ENCODE measurements around the gene FASN. TPM values are rescaled to one million over a fixed set of nuclear protein-coding genes. Genes with fewer than 3 reads are reported as not detected.
A peak's percentile ranks its signal among the peaks of the same experiment; 100 is the strongest.

FASN gene
- total RNA-seq, 1 donor: 21.8 TPM

GRCh38 chr17:82098939-82099763 is 1.1 kb upstream of the FASN start:
- Histone ChIP-seq H3K4me1 (ENCODE audit: insufficient read depth, low read length) (peaks cover 26% of the 10 kb centered on the region), H3K4me3 (ENCODE audit: low read length) (peak overlapping the region; percentile 50), H3K27me3 (ENCODE audit: insufficient read depth, low read length) (no peaks in the 10 kb centered on the region), H3K9me3 (ENCODE audit: low read depth, low read length) (no peaks in the 10 kb centered on the region)

DNA sequence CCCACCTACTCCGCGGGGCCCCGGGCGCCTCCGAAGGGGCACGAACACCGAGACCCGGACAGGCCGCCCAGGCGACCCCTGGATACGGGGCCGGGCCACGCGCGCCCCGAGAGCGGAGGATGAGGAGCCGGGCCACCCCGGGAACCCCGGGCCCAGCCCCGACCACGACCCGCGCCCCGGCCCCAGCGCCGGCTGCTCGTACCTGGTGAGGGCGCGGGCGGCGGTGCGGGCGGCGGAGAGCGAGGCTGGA is 192 bp downstream of the FASN start:
- Histone ChIP-seq H3K4me3 (ENCODE audit: low read length) (peak overlapping the region; percentile 50), H3K4me1 (ENCODE audit: insufficient read depth, low read length) (peaks cover 26% of the 10 kb centered on the region), H3K27me3 (ENCODE audit: insufficient read depth, low read length) (no peaks in the 10 kb centered on the region), H3K9me3 (ENCODE audit: low read depth, low read length) (no peaks in the 10 kb centered on the region)

- Histone ChIP-seq H3K9me3 (ENCODE audit: low read depth, low read length) (no peaks in the 10 kb centered on the region), H3K27me3 (ENCODE audit: insufficient read depth, low read length) (no peaks in the 10 kb centered on the region), H3K4me3 (ENCODE audit: low read length) (peak overlapping the region; percentile 50), H3K4me1 (ENCODE audit: insufficient read depth, low read length) (peaks cover 26% of the 10 kb centered on the region)
Observed at GRCh38 chr17:82097184-82097918, 685 bp downstream of the FASN start.

DNA sequence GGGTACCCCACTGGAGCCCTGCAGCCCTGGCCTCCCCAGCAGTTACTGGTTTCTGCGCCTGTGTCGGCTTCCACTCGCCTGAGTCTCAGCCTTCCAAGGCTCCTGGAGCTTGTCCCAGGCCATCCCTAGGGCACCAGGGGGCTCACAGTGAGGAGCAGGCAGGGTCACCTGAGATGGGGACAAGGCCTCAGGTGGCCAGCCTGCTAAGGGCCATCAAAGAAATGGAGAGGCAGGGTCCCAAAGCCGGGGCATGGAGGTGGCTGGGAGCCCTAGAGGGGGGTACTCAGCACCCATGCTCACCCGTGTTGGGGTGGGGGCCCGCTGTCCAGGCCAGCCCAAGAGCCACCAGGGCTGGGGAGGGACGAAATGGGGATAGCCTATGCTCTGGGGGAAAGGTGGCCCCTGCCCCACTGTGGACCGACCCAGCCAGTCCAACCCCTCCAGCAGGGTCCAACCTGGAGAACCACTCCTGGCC is 1.3 kb downstream of the FASN start:
- no peaks in the 10 kb centered on the region for H3K9me3 ChIP-seq (ENCODE audit: low read depth, low read length)
- H3K27me3 ChIP-seq (ENCODE audit: insufficient read depth, low read length): no peaks in the 10 kb centered on the region
- peak overlapping the region; percentile 50 for H3K4me3 ChIP-seq (ENCODE audit: low read length)
- H3K4me1 ChIP-seq (ENCODE audit: insufficient read depth, low read length): peaks cover 26% of the 10 kb centered on the region

DNA sequence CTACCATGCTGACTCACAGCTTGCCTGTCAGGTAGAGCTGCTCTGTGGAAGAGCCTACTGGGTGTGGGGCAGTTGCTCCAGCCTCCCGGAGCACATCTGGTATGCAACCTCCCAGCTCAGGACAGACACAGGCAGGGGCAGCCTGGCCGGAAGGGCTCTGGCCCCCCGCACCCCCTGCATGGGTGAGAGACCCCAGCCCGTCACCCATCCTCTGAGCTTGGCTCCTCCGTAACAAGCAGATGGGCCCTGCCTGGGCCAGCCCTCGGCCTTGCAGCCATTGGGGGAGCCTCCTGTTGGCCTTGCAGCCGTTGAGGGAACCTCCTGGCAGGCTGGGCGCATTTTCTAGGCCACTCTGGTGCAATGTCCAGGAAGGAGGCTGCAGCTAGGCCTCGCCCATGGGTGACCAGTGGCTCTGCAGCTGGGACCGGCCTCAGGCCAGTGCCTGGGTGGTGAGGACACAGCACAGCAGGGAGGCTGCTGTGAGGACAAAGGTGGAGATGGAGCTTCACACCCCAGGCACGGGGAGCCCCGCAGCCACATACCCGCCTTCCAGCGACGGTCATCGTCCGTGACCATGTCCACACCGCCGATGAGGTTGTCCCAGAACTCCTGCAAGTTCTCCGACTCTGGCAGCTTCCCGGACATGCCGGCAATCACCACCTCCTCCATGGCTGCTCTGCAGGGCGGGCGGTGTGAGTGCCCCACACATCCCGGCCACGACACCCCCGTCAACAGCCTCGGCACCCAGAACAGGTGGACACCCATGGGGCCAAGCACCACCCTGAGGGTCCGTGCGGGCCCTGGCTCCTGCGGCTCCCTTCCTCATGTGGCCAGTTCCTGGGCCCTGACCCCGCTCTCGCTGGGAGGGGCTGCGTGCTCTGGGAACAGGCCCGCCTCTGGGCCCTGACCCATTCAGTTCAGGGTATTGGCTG is 2.0 kb downstream of the FASN start:
- H3K4me1 ChIP-seq (ENCODE audit: insufficient read depth, low read length): peaks cover 26% of the 10 kb centered on the region
- no peaks in the 10 kb centered on the region for H3K27me3 ChIP-seq (ENCODE audit: insufficient read depth, low read length)
- no peaks in the 10 kb centered on the region for H3K9me3 ChIP-seq (ENCODE audit: low read depth, low read length)
- no peak overlapping the region for H3K4me3 ChIP-seq (ENCODE audit: low read length)

DNA sequence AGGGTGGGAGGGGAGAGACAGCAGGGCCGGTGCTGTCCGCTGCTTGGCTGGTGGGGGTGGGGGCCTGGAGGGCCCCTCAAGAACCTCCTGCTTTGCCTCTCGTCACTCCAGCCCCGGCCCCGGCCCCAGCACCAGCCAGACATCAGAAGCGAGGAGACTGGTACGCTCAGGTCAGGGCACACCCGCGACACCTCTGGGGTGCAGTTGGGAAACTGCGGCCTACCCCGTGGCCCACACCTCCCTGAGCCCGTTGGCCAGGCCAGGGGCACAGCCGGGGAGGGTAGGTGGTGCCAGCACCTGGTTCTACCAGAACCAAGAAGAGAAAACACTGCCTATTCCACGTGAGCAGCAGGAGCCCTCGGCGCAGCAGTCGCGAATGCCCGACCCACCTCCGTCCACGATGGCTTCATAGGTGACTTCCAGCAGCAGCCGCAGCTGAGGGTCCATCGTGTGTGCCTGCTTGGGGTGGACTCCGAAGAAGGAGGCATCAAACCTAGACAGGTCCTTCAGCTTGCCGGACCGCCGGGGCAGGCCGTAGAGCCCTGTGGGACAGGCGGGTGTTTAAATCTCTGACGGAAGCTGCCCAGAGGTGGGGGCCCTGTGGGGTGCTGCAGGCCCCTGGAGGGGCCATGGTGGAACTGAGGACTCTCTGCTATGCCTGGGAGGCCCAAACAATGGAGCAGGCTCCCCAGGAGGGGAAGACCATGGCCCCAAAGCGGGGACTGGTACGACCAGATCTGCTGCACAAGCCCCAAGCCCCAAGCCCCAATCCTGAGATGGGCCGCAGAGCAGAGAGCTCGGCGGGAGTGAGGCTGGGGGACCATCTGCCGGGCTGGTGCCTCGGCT is 2.9 kb downstream of the FASN start:
- H3K9me3 ChIP-seq (ENCODE audit: low read depth, low read length): no peaks in the 10 kb centered on the region
- H3K4me1 ChIP-seq (ENCODE audit: insufficient read depth, low read length): peaks cover 26% of the 10 kb centered on the region
- no peaks in the 10 kb centered on the region for H3K27me3 ChIP-seq (ENCODE audit: insufficient read depth, low read length)
- no peak overlapping the region for H3K4me3 ChIP-seq (ENCODE audit: low read length)

DNA sequence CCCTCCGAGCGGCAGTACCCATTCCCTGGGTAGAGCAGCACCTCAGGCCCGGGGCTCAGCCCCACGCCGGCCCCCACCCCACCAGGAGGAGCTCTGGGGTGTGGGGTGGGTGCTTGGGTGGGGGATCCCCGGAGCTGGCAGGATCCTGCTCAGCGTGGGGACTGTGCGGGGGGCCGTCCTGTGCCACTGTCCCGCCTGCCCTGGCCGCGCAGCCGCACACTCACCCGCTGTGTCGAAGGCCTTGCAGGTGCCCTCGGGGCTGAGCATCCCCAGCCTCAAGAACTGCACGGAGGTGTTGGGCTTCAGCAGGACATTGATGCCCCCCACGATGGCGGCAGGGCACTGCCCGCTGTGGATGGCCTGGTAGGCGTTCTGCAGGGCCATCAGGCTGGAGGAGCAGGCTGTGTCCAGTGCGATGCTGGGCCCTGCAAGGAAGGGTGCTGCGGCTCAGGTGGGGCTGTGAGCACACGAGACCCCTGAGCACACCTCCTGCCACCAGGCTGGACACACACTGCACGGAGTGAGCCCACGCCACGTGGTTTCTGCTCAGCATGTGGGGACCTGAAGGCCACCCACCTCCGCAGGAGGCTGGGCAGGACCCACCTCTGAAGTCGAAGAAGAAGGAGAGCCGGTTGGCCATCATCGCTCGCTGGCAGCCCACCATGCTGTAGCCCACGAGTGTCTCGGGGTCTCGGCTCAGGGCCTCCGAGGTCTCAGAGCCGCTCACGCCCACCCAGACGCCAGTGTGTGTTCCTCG is 4.9 kb downstream of the FASN start:
- peaks cover 13% of the 10 kb centered on the region for H3K4me1 ChIP-seq (ENCODE audit: insufficient read depth, low read length)
- no peaks in the 10 kb centered on the region for H3K27me3 ChIP-seq (ENCODE audit: insufficient read depth, low read length)
- H3K4me3 ChIP-seq (ENCODE audit: low read length): no peak overlapping the region
- H3K9me3 ChIP-seq (ENCODE audit: low read depth, low read length): no peaks in the 10 kb centered on the region

GRCh38 chr17:82092628-82092994 is 5.4 kb downstream of the FASN start:
- peaks cover 13% of the 10 kb centered on the region for H3K4me1 ChIP-seq (ENCODE audit: insufficient read depth, low read length)
- H3K9me3 ChIP-seq (ENCODE audit: low read depth, low read length): no peaks in the 10 kb centered on the region
- H3K27me3 ChIP-seq (ENCODE audit: insufficient read depth, low read length): no peaks in the 10 kb centered on the region
- H3K4me3 ChIP-seq (ENCODE audit: low read length): no peak overlapping the region

DNA sequence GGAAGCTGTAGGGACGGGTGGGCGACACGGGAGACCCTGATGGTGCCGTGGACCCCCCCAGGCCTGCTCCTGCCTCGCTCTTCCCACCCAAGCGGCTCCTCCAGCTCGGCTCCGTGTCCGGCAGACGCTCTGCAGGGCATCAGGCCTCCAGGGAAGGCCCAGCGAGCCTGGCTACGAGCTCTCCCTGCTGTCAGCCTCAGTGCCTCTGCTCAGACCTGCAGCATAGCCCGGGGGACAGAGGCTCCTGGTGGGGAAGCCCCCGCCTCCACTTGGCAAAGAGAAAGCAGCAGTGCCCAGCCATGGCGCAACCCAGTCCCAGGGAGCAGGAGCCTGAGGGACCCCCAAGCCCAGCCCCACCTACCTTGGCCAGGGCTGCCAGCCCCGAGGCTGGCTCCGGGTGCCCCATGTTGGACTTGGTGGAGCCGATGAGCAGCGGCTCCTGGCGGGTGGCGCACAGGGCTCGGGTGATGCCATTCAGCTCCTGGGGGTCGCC is 5.9 kb downstream of the FASN start:
- H3K4me3 ChIP-seq (ENCODE audit: low read length): no peak overlapping the region
- peaks cover 9% of the 10 kb centered on the region for H3K4me1 ChIP-seq (ENCODE audit: insufficient read depth, low read length)
- H3K27me3 ChIP-seq (ENCODE audit: insufficient read depth, low read length): no peaks in the 10 kb centered on the region
- no peaks in the 10 kb centered on the region for H3K9me3 ChIP-seq (ENCODE audit: low read depth, low read length)

GRCh38 chr17:82091264-82092066 is 6.6 kb downstream of the FASN start:
- no peaks in the 10 kb centered on the region for H3K27me3 ChIP-seq (ENCODE audit: insufficient read depth, low read length)
- no peaks in the 10 kb centered on the region for H3K9me3 ChIP-seq (ENCODE audit: low read depth, low read length)
- peaks cover 2% of the 10 kb centered on the region for H3K4me1 ChIP-seq (ENCODE audit: insufficient read depth, low read length)
- H3K4me3 ChIP-seq (ENCODE audit: low read length): no peak overlapping the region

- Histone ChIP-seq H3K27me3 (ENCODE audit: insufficient read depth, low read length) (no peaks in the 10 kb centered on the region), H3K4me1 (ENCODE audit: insufficient read depth, low read length) (no peaks in the 10 kb centered on the region), H3K4me3 (ENCODE audit: low read length) (no peak overlapping the region), H3K9me3 (ENCODE audit: low read depth, low read length) (no peaks in the 10 kb centered on the region)
Observed at GRCh38 chr17:82090549-82091263, 7.3 kb downstream of the FASN start.

DNA sequence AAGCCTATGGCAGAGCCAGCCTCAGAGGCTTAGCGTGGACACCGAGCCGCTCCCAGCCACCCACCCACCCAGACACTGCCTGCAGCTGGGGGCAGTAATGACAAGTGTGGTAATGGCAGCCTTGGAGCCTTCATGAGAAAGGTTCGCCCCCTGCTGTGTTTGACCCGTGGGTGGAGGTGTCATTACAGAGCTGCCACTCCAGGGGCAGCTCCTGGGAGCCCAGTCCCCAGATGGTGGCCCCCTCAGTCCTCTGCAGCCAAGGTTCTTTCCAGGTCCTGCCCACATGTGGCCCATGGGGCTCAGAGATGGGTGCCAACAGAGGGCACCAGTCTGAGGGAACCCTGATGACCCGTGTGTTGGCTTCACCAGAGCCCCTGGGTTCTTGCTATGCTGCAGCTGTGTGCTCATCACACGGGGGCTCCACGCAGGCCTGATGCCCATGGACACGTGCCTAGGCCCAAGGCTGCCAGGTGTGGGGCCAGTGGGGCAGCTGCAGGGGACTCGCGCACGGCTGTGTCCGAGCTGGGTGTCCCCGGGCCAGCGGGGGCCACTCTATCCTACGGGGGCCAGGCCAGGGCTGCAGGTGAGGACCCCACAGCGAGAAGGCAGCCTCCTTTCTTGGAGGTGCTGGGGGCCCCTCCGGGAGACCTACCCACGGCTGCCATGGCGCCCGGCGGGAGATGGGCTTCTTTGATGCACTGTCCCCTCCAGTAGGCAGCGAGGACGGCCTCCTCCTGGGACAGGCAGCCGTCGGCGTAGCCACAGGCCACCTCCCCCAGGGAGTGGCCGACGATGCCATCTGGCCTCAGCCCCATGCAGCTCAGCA is 8.1 kb downstream of the FASN start:
- Histone ChIP-seq H3K4me1 (ENCODE audit: insufficient read depth, low read length) (no peaks in the 10 kb centered on the region), H3K9me3 (ENCODE audit: low read depth, low read length) (no peaks in the 10 kb centered on the region), H3K27me3 (ENCODE audit: insufficient read depth, low read length) (no peaks in the 10 kb centered on the region), H3K4me3 (ENCODE audit: low read length) (no peak overlapping the region)

All from mononuclear cell (primary cell).